ENCODE data around the gene LUC7L3. TPM values are rescaled to one million over a fixed set of nuclear protein-coding genes. Genes with fewer than 3 reads are reported as not detected.

Gene LUC7L3
- total RNA-seq, 4 donors from 2014 or later = 62.8 to 984 (median 159) TPM

- in situ Hi-C loops (cut with MboI; ENCODE audit: low pct_ligation_motif_present in 1 of 4, low pct_unique_long_range_greater_than_20kb in 1 of 4, low sequenced_read_pairs in 3 of 4) (loop anchor here in 3 of 4 donors (5.0 to 10.0 kb wide), 3 partner anchors 58 to 171 kb away; no protein-coding TSS in a partner anchor), intact Hi-C loops (cut with DNase I; ENCODE audit: low total_unique reads) (loop anchor here (5.0 kb wide), 2 partner anchors 58 to 163 kb away; no protein-coding TSS in a partner anchor)
- H3K27ac ChIP-seq = no peak overlapping the region
- H3K27me3 ChIP-seq = no peaks in the 10 kb centered on the region
- no peak for DNase-seq
- H3K4me3 ChIP-seq = no peak overlapping the region
- H3K4me1 ChIP-seq = peaks cover 0 to 8% (median 3%) of the 10 kb centered on the region in 4 donors
- WGBS, 2 donors (ENCODE audit: low coverage in 1 of 2) = 73 to 86% methylated on average over 2 of the region's 2 CpGs
- no peaks in the 10 kb centered on the region for H3K9me3 ChIP-seq
- TF ChIP-seq, protein P1, sequence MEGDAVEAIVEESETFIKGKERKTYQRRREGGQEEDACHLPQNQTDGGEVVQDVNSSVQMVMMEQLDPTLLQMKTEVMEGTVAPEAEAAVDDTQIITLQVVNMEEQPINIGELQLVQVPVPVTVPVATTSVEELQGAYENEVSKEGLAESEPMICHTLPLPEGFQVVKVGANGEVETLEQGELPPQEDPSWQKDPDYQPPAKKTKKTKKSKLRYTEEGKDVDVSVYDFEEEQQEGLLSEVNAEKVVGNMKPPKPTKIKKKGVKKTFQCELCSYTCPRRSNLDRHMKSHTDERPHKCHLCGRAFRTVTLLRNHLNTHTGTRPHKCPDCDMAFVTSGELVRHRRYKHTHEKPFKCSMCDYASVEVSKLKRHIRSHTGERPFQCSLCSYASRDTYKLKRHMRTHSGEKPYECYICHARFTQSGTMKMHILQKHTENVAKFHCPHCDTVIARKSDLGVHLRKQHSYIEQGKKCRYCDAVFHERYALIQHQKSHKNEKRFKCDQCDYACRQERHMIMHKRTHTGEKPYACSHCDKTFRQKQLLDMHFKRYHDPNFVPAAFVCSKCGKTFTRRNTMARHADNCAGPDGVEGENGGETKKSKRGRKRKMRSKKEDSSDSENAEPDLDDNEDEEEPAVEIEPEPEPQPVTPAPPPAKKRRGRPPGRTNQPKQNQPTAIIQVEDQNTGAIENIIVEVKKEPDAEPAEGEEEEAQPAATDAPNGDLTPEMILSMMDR (IDR thresholded peaks at IDR 0.05) = no peak
- no peak for TF ChIP-seq POLR2A (IDR thresholded peaks at IDR 0.05)
- no peak for TF ChIP-seq EP300 (IDR thresholded peaks at IDR 0.05; ENCODE audit: low read depth)
- no peak for TF ChIP-seq POLR2AphosphoS5 (IDR thresholded peaks at IDR 0.05)
- H3K36me3 ChIP-seq = no peaks in the 10 kb centered on the region
These were observed 64.5 kb downstream of the LUC7L3 start for GRCh38 chr17:50783905-50784304.

- in situ Hi-C loops (cut with MboI; ENCODE audit: low pct_ligation_motif_present in 1 of 4, low pct_unique_long_range_greater_than_20kb in 1 of 4, low sequenced_read_pairs in 3 of 4) (loop anchor here (5.0 to 10.0 kb wide), 3 partner anchors 57 to 170 kb away; no protein-coding TSS in a partner anchor), intact Hi-C loops (cut with DNase I; ENCODE audit: low total_unique reads) (no loop called here)
- TF ChIP-seq POLR2A (IDR thresholded peaks at IDR 0.05) = no peak
- no peak for TF ChIP-seq EP300 (IDR thresholded peaks at IDR 0.05; ENCODE audit: low read depth)
- TF ChIP-seq POLR2AphosphoS5 (IDR thresholded peaks at IDR 0.05) = no peak
- TF ChIP-seq, protein P1 (IDR thresholded peaks at IDR 0.05) = no peak
- H3K9me3 ChIP-seq = no peaks in the 10 kb centered on the region
- H3K36me3 ChIP-seq = no peaks in the 10 kb centered on the region
- no peak overlapping the region for H3K4me3 ChIP-seq
- WGBS, 2 donors (ENCODE audit: low coverage in 1 of 2) = 58 to 83% methylated on average over 1 to 4 of the region's 4 CpGs
- H3K27ac ChIP-seq = no peak overlapping the region
- H3K27me3 ChIP-seq = no peaks in the 10 kb centered on the region
- DNase-seq = no peak
- H3K4me1 ChIP-seq = peaks cover 0 to 8% (median 3%) of the 10 kb centered on the region in 4 donors
These were observed 65.7 kb downstream of the LUC7L3 start for GRCh38 chr17:50785126-50785525.

DNA sequence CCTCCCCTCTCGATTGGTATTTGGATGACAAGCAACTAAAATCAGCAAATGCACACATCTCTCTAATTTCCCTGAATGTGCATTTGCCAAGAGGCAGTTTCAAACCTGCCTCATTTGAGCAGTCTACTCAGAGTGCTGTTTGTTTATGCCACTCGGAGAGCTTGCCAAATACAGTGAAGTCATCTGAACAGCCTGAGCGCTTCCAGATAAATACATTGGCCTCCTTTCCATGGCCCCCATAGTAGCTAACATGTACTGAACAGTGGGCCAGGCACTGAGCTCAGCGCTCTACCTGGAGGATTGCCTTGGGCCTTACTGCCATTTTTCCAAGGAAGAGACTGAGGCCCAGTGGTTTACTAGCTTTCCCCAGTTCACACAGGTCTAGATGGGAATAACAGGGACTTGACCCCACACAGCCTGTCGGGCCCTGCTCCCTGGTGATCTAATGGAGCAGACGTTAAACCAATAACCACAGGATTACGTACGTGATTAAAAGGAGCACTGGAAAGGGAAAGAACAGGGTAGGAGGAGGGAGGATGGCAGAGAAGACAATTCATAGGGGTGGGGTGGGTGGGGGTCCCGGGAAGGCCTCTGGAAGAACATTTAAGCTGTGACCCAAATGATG is 66.7 kb downstream of the LUC7L3 start:
- Histone ChIP-seq H3K27me3 (no peaks in the 10 kb centered on the region), H3K4me3 (no peak overlapping the region), H3K9me3 (no peaks in the 10 kb centered on the region), H3K4me1 (peaks cover 0 to 8% (median 3%) of the 10 kb centered on the region in 4 donors), H3K27ac (peak overlapping the region in 1 of 4 donors; percentile 66), H3K36me3 (no peaks in the 10 kb centered on the region)
- no peak for TF ChIP-seq POLR2A (IDR thresholded peaks at IDR 0.05)
- TF ChIP-seq, protein P1 (IDR thresholded peaks at IDR 0.05) = no peak
- TF ChIP-seq EP300 (IDR thresholded peaks at IDR 0.05; ENCODE audit: low read depth) = no peak
- no peak for TF ChIP-seq POLR2AphosphoS5 (IDR thresholded peaks at IDR 0.05)
- in situ Hi-C loops (cut with MboI; ENCODE audit: low pct_ligation_motif_present in 1 of 4, low pct_unique_long_range_greater_than_20kb in 1 of 4, low sequenced_read_pairs in 3 of 4) (loop anchor here (5.0 to 10.0 kb wide), 3 partner anchors 56 to 169 kb away; no protein-coding TSS in a partner anchor), intact Hi-C loops (cut with DNase I; ENCODE audit: low total_unique reads) (no loop called here)
- 32 to 55% methylated on average over 4 to 9 of the region's 9 CpGs for WGBS, 2 donors (ENCODE audit: low coverage in 1 of 2)
- no peak for DNase-seq

DNA sequence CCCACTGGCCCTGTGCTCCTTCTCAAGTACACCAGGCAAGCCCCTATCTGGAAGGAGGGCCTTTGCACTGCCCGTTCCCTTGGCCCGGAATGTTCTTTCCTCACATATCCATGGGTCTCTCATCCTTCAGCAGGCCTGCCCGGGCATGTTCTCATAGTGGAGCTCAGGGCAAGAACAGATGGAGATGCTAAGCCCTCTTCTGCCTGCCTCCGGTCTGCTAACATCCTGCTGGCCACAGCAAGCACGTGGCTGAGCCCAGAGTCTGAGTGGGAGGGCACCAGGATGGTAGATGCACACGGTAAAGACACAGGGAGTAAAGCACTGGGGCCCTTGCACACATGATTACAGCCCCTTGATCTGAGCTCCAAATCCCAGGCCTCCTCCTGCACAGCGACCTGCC is 67.7 kb downstream of the LUC7L3 start:
- Histone ChIP-seq H3K27ac (no peak overlapping the region), H3K4me3 (no peak overlapping the region), H3K4me1 (peaks cover 0 to 8% (median 3%) of the 10 kb centered on the region in 4 donors), H3K27me3 (no peaks in the 10 kb centered on the region), H3K36me3 (no peaks in the 10 kb centered on the region), H3K9me3 (no peaks in the 10 kb centered on the region)
- 89 to 100% methylated on average over 1 to 7 of the region's 7 CpGs for WGBS, 2 donors (ENCODE audit: low coverage in 1 of 2)
- no peak for DNase-seq
- in situ Hi-C loops (cut with MboI; ENCODE audit: low pct_ligation_motif_present in 1 of 4, low pct_unique_long_range_greater_than_20kb in 1 of 4, low sequenced_read_pairs in 3 of 4) (loop anchor here (5.0 to 10.0 kb wide), 3 partner anchors 55 to 168 kb away; no protein-coding TSS in a partner anchor), intact Hi-C loops (cut with DNase I; ENCODE audit: low total_unique reads) (no loop called here)
- TF ChIP-seq POLR2A (IDR thresholded peaks at IDR 0.05) (no peak), EP300 (IDR thresholded peaks at IDR 0.05; ENCODE audit: low read depth) (no peak), POLR2AphosphoS5 (IDR thresholded peaks at IDR 0.05) (no peak)
- TF ChIP-seq, protein P1 (IDR thresholded peaks at IDR 0.05) = no peak
